Astrocyte (in vitro differentiated cells and primary cell): ENCODE measurements around the gene METTL25. TPM values are rescaled to one million over a fixed set of nuclear protein-coding genes. Genes with fewer than 3 reads are reported as not detected.
A peak's percentile ranks its signal among the peaks of the same experiment; 100 is the strongest.

Source experiments
- DNase-seq: peaks from one replicate; pipeline ENCODE4 v3.0.0-alpha.2; 2010; ENCODE audit warnings: low read depth
- FAIRE-seq: peaks from 2 replicates; lab custom pipeline; 2011; peaks lifted over from hg19 to GRCh38; lab: Jason Lieb, UNC
- H2AFZ ChIP-seq: 2 replicates; pipeline ENCODE4 v1.6.0; 2012; ENCODE audit warnings: low read depth, low read length, inconsistent platforms
- H3K27ac ChIP-seq: 2 replicates; pipeline ENCODE4 v1.5.1; 2011; ENCODE audit warnings: low read depth, low read length, inconsistent platforms
- H3K27me3 ChIP-seq: 2 replicates; pipeline ENCODE4 v1.6.0; 2011; ENCODE audit warnings: low read length, inconsistent platforms; ENCODE audit not compliant: insufficient read depth
- H3K36me3 ChIP-seq: 2 replicates; pipeline ENCODE4 v1.5.1; 2011; ENCODE audit warnings: low read length, inconsistent platforms; ENCODE audit not compliant: insufficient read depth
- H3K4me1 ChIP-seq: 2 replicates; pipeline ENCODE4 v1.5.1; 2011; ENCODE audit warnings: low read length, inconsistent platforms; ENCODE audit not compliant: insufficient read depth
- H3K4me2 ChIP-seq: 2 replicates; pipeline ENCODE4 v1.6.0; 2012; ENCODE audit warnings: low read length, inconsistent platforms
- H3K4me3 ChIP-seq: 2 replicates; pipeline ENCODE4 v1.5.1; 2011; ENCODE audit warnings: low read depth, mild to moderate bottlenecking, low read length, inconsistent platforms; ENCODE audit not compliant: insufficient read depth
- H3K79me2 ChIP-seq: 2 replicates; pipeline ENCODE4 v1.6.0; 2012; ENCODE audit warnings: mild to moderate bottlenecking, low read length, inconsistent platforms; ENCODE audit not compliant: insufficient read depth
- H3K9ac ChIP-seq: 2 replicates; pipeline ENCODE4 v1.6.0; 2012; ENCODE audit warnings: mild to moderate bottlenecking, low read length, inconsistent platforms
- H3K9me3 ChIP-seq: 2 replicates; pipeline ENCODE4 v1.5.1; 2012; ENCODE audit warnings: low read depth, mild to moderate bottlenecking, low read length, inconsistent platforms; ENCODE audit not compliant: insufficient read depth
- H4K20me1 ChIP-seq: 2 replicates; pipeline ENCODE4 v1.6.0; 2012; ENCODE audit warnings: low read length, inconsistent platforms; ENCODE audit not compliant: insufficient read depth
- H3K27ac Mint-ChIP-seq: one replicate; pipeline ENCODE4 v1.8.0; 2021; ENCODE audit warnings: mild to moderate bottlenecking, mixed read lengths; ENCODE audit not compliant: unreplicated experiment
- H3K27me3 Mint-ChIP-seq: one replicate; pipeline ENCODE4 v1.8.0; 2021; ENCODE audit warnings: low read depth, mixed read lengths; ENCODE audit not compliant: unreplicated experiment
- H3K36me3 Mint-ChIP-seq: one replicate; pipeline ENCODE4 v1.8.0; 2021; ENCODE audit warnings: low read depth, mixed read lengths; ENCODE audit not compliant: unreplicated experiment
- H3K4me1 Mint-ChIP-seq: one replicate; pipeline ENCODE4 v1.8.0; 2021; ENCODE audit warnings: low read depth, mixed read lengths; ENCODE audit not compliant: unreplicated experiment
- H3K4me3 Mint-ChIP-seq: one replicate; pipeline ENCODE4 v1.8.0; 2021; ENCODE audit warnings: mild to moderate bottlenecking, moderate library complexity, mixed read lengths; ENCODE audit not compliant: unreplicated experiment
- H3K9me3 Mint-ChIP-seq: one replicate; pipeline ENCODE4 v1.8.0; 2021; ENCODE audit warnings: mild to moderate bottlenecking, mixed read lengths; ENCODE audit not compliant: unreplicated experiment
- CTCF ChIP-seq: IDR thresholded peaks from 2 replicates; pipeline ENCODE4 v1.5.1; 2011; ENCODE audit warnings: low read depth, mild to moderate bottlenecking, inconsistent platforms, low read length, moderate library complexity; ENCODE audit not compliant: insufficient read depth
- EZH2 ChIP-seq: IDR thresholded peaks from 2 replicates; pipeline ENCODE4 v1.6.1; 2012; ENCODE audit warnings: mild to moderate bottlenecking, low read length, inconsistent platforms; ENCODE audit not compliant: insufficient read depth
- total RNA-seq: library from RNA; stranded (reverse); gene quantifications from 2 replicates; pipeline ENCODE4 v1.2.1, GENCODE V29; 2021

The METTL25 gene
- total RNA-seq, 1 donor from 2014 or later, result 9.4 TPM

GRCh38 chr12:82425241-82425640 is 66.9 kb downstream of the METTL25 start:
- H3K4me2 ChIP-seq, result peak overlapping the region; percentile 47

GRCh38 chr12:82426081-82426480 is 67.8 kb downstream of the METTL25 start:
- no peaks in the 10 kb centered on the region for H3K9me3 ChIP-seq
- FAIRE-seq, result no peak

More at GRCh38 chr12:82425241-82425640, 66.9 kb downstream of the METTL25 start:
- peak; percentile 72 for FAIRE-seq
- H3K36me3 ChIP-seq, result no peaks in the 10 kb centered on the region
- Mint-ChIP-seq H3K27ac (peak overlapping the region; percentile 70), H3K9me3 (peaks cover 6% of the 10 kb centered on the region), H3K27me3 (no peaks in the 10 kb centered on the region), H3K4me1 (peaks cover 19% of the 10 kb centered on the region), H3K36me3 (no peaks in the 10 kb centered on the region), H3K4me3 (no peak overlapping the region)
- H3K27me3 ChIP-seq, result no peaks in the 10 kb centered on the region
- H3K27ac ChIP-seq, result no peak overlapping the region
- H3K4me1 ChIP-seq, result peaks cover 11% of the 10 kb centered on the region
- no peaks in the 10 kb centered on the region for H4K20me1 ChIP-seq
- H3K79me2 ChIP-seq, result no peaks in the 10 kb centered on the region
- DNase-seq, result peak; percentile 87
- H3K9ac ChIP-seq, result no peak overlapping the region
- no peaks in the 10 kb centered on the region for H3K9me3 ChIP-seq
- H2AFZ ChIP-seq, result no peak overlapping the region
- TF ChIP-seq CTCF, result no peak
- TF ChIP-seq EZH2, result no peak
- H3K4me3 ChIP-seq, result no peak overlapping the region

More at GRCh38 chr12:82426081-82426480, 67.8 kb downstream of the METTL25 start:
- H3K27me3 ChIP-seq, result no peaks in the 10 kb centered on the region
- H3K4me2 ChIP-seq, result no peak overlapping the region
- no peaks in the 10 kb centered on the region for H4K20me1 ChIP-seq
- H3K4me3 Mint-ChIP-seq, result no peak overlapping the region
- peaks cover 6% of the 10 kb centered on the region for H3K9me3 Mint-ChIP-seq
- H3K4me1 ChIP-seq, result peaks cover 11% of the 10 kb centered on the region
- H3K4me1 Mint-ChIP-seq, result peaks cover 19% of the 10 kb centered on the region
- H3K36me3 ChIP-seq, result no peaks in the 10 kb centered on the region
- H3K27ac Mint-ChIP-seq, result no peak overlapping the region
- no peaks in the 10 kb centered on the region for H3K79me2 ChIP-seq
- no peak overlapping the region for H2AFZ ChIP-seq
- H3K4me3 ChIP-seq, result no peak overlapping the region
- no peak overlapping the region for H3K9ac ChIP-seq
- H3K27me3 Mint-ChIP-seq, result no peaks in the 10 kb centered on the region
- no peaks in the 10 kb centered on the region for H3K36me3 Mint-ChIP-seq
- DNase-seq, result no peak
- TF ChIP-seq CTCF, result no peak
- no peak for TF ChIP-seq EZH2
- H3K27ac ChIP-seq, result no peak overlapping the region
